Trophoblast cell (in vitro differentiated cells and primary cell): ENCODE data around the gene GLB1L3.
"Not testable (repeated sequence)": the region's sequence is repeated elsewhere in the genome, so short reads cannot be mapped to it uniquely, and the experiment has no call there.

Source experiments
- DNase-seq, 2 donors: peaks; one replicate each; pipeline ENCODE4 v3.0.0-alpha.2; 2016
- H2AFZ ChIP-seq: 2 replicates; pipeline ENCODE4 v1.6.1; 2013; ENCODE audit warnings: low read length, moderate library complexity, mild to moderate bottlenecking; ENCODE audit not compliant: insufficient read depth, poor library complexity
- H2AK5ac ChIP-seq: 2 replicates; pipeline ENCODE4 v1.6.1; 2013; ENCODE audit warnings: mild to moderate bottlenecking, low read length
- H2BK120ac ChIP-seq: 2 replicates; pipeline ENCODE4 v1.6.1; 2013; ENCODE audit warnings: low read length, mild to moderate bottlenecking, moderate library complexity; ENCODE audit not compliant: insufficient read depth, poor library complexity
- H2BK12ac ChIP-seq: 2 replicates; pipeline ENCODE4 v1.6.1; 2013; ENCODE audit warnings: mild to moderate bottlenecking, low read length, moderate library complexity
- H2BK5ac ChIP-seq: 2 replicates; pipeline ENCODE4 v1.6.1; 2013; ENCODE audit warnings: low read length, low read depth, moderate library complexity, mild to moderate bottlenecking; ENCODE audit not compliant: poor library complexity
- H3K14ac ChIP-seq: 2 replicates; pipeline ENCODE4 v1.6.1; 2013; ENCODE audit warnings: mild to moderate bottlenecking, low read length
- H3K18ac ChIP-seq: 2 replicates; pipeline ENCODE4 v1.6.1; 2013; ENCODE audit warnings: mild to moderate bottlenecking, low read length
- H3K23ac ChIP-seq: 2 replicates; pipeline ENCODE4 v1.6.1; 2013; ENCODE audit warnings: low read length
- H3K27ac ChIP-seq: 2 replicates; pipeline ENCODE4 v1.5.1; 2013; ENCODE audit warnings: low read depth, mild to moderate bottlenecking, inconsistent platforms, low read length, moderate library complexity
- H3K27me3 ChIP-seq: 2 replicates; pipeline ENCODE4 v1.6.1; 2013; ENCODE audit warnings: inconsistent platforms, mild to moderate bottlenecking, low read length, moderate library complexity; ENCODE audit not compliant: insufficient read depth
- H3K36me3 ChIP-seq, 2 experiments: 1 replicate in 1 of 2; 2 replicates in 1 of 2; pipeline ENCODE4 v1.6.1; 2013; ENCODE audit warnings: low read length in 2 of 2, mild to moderate bottlenecking in 2 of 2, moderate library complexity in 1 of 2; ENCODE audit not compliant: insufficient read depth in 2 of 2, control insufficient read depth in 1 of 2
- H3K4ac ChIP-seq: 2 replicates; pipeline ENCODE4 v1.6.1; 2013; ENCODE audit warnings: low read depth, mild to moderate bottlenecking, low read length, moderate library complexity
- H3K4me1 ChIP-seq, 2 experiments: 1 replicate in 1 of 2; 2 replicates in 1 of 2; pipeline ENCODE4 v1.6.1; 2013; ENCODE audit warnings: low read length in 2 of 2, mild to moderate bottlenecking in 2 of 2, moderate library complexity in 1 of 2; ENCODE audit not compliant: insufficient read depth in 2 of 2, control insufficient read depth in 1 of 2
- H3K4me2 ChIP-seq: 2 replicates; pipeline ENCODE4 v1.6.1; 2013; ENCODE audit warnings: inconsistent platforms, mild to moderate bottlenecking, low read length, moderate library complexity
- H3K4me3 ChIP-seq: 2 replicates; pipeline ENCODE4 v1.5.1; 2013; ENCODE audit warnings: mild to moderate bottlenecking, low read depth, low read length, inconsistent platforms
- H3K79me1 ChIP-seq: one replicate; pipeline ENCODE4 v1.6.1; 2013; ENCODE audit warnings: low read length
- H3K79me2 ChIP-seq: 2 replicates; pipeline ENCODE4 v1.6.1; 2013; ENCODE audit warnings: low read length, mild to moderate bottlenecking; ENCODE audit not compliant: control insufficient read depth, insufficient read depth, poor library complexity
- H3K9ac ChIP-seq: 2 replicates; pipeline ENCODE4 v1.6.1; 2013; ENCODE audit warnings: mild to moderate bottlenecking, low read length
- H3K9me3 ChIP-seq: 2 replicates; pipeline ENCODE4 v1.6.1; 2013; ENCODE audit warnings: low read depth, mild to moderate bottlenecking, control low read depth, inconsistent platforms, low read length; ENCODE audit not compliant: insufficient read depth
- H4K12ac ChIP-seq: 2 replicates; pipeline ENCODE4 v1.6.1; 2013; ENCODE audit warnings: low read depth, mild to moderate bottlenecking, low read length, moderate library complexity
- H4K8ac ChIP-seq: 2 replicates; pipeline ENCODE4 v1.6.1; 2013; ENCODE audit warnings: low read depth, mild to moderate bottlenecking, low read length, moderate library complexity
- H4K91ac ChIP-seq: one replicate; pipeline ENCODE4 v1.6.1; 2013; ENCODE audit warnings: low read depth, mild to moderate bottlenecking, low read length, moderate library complexity
- WGBS: extraction: QIAGEN DNeasy Blood & Tissue Kit; methylation state at CpG from one replicate; pipeline ENCODE4 v1.1.7; 2013; ENCODE audit warnings: missing lambda C conversion rate; ENCODE audit not compliant: insufficient read length, insufficient coverage; ENCODE audit errors: extremely low coverage; 5-methylcytosine and 5-hydroxymethylcytosine counted together

Gene GLB1L3

GRCh38 chr11:134255184-134255561 is 21.0 kb upstream of the GLB1L3 start:
- H2AFZ ChIP-seq, H4K12ac ChIP-seq, H2BK5ac ChIP-seq, H2AK5ac ChIP-seq, H3K9ac ChIP-seq, H3K27me3 ChIP-seq, H3K18ac ChIP-seq, H3K14ac ChIP-seq, H4K91ac ChIP-seq, H3K23ac ChIP-seq, H3K4me1 ChIP-seq, H3K4me2 ChIP-seq, H3K79me1 ChIP-seq, DNase-seq, H2BK12ac ChIP-seq, H2BK120ac ChIP-seq, H3K9me3 ChIP-seq, H3K79me2 ChIP-seq, H3K27ac ChIP-seq, H4K8ac ChIP-seq, H3K4ac ChIP-seq, H3K4me3 ChIP-seq: not testable (repeated sequence)
- H3K36me3 ChIP-seq: peaks cover 11 to 16% of the 10 kb centered on the region in 2 experiments
- no CpG with 5 or more reads among the region's 5 CpGs for WGBS

- H2BK12ac ChIP-seq: no peak overlapping the region
Measured at GRCh38 chr11:134257101-134257500, 19.1 kb upstream of the GLB1L3 start.

GRCh38 chr11:134258577-134258976 is 17.6 kb upstream of the GLB1L3 start:
- Histone ChIP-seq H2AFZ (no peak overlapping the region), H3K4me2 (no peak overlapping the region), H3K27me3 (no peaks in the 10 kb centered on the region), H2BK12ac (no peak overlapping the region), H3K4ac (no peak overlapping the region), H3K14ac (no peak overlapping the region), H3K4me3 (no peak overlapping the region), H3K36me3 (peaks cover 31 to 32% of the 10 kb centered on the region in 2 experiments), H2AK5ac (no peak overlapping the region), H3K27ac (no peak overlapping the region), H2BK5ac (no peak overlapping the region), H4K8ac (no peak overlapping the region), H3K18ac (no peak overlapping the region), H3K23ac (no peak overlapping the region), H3K79me1 (peaks cover 2% of the 10 kb centered on the region), H3K4me1 (no peaks in the 10 kb centered on the region), H3K9ac (no peak overlapping the region), H4K12ac (no peak overlapping the region), H4K91ac (no peak overlapping the region), H2BK120ac (no peak overlapping the region), H3K9me3 (no peaks in the 10 kb centered on the region), H3K79me2 (peaks cover under 1% of the 10 kb centered on the region)
- no CpG with 5 or more reads among the region's 4 CpGs for WGBS
- no peak for DNase-seq

More at GRCh38 chr11:134257101-134257500, 19.1 kb upstream of the GLB1L3 start:
- Histone ChIP-seq H3K23ac (no peak overlapping the region), H3K14ac (no peak overlapping the region), H3K4me1 (peaks cover 0 to 2% of the 10 kb centered on the region in 2 experiments), H3K27me3 (no peaks in the 10 kb centered on the region), H3K36me3 (peaks cover 23 to 24% of the 10 kb centered on the region in 2 experiments), H4K12ac (no peak overlapping the region), H2BK120ac (no peak overlapping the region), H4K8ac (no peak overlapping the region), H3K79me2 (peaks cover 3% of the 10 kb centered on the region), H2AFZ (no peak overlapping the region), H3K79me1 (peaks cover 3% of the 10 kb centered on the region), H3K18ac (no peak overlapping the region), H3K27ac (no peak overlapping the region), H3K4me2 (no peak overlapping the region), H3K4ac (no peak overlapping the region), H4K91ac (no peak overlapping the region), H3K4me3 (no peak overlapping the region), H2AK5ac (no peak overlapping the region), H3K9ac (no peak overlapping the region), H2BK5ac (no peak overlapping the region), H3K9me3 (no peaks in the 10 kb centered on the region)
- no CpG with 5 or more reads among the region's 11 CpGs for WGBS
- no peak for DNase-seq

- H3K4me2 ChIP-seq: no peak overlapping the region
- peaks cover 31 to 32% of the 10 kb centered on the region in 2 experiments for H3K36me3 ChIP-seq
- H2BK120ac ChIP-seq: no peak overlapping the region
- no peak overlapping the region for H3K4ac ChIP-seq
- H3K9me3 ChIP-seq: no peaks in the 10 kb centered on the region
- H3K79me2 ChIP-seq: no peaks in the 10 kb centered on the region
- no peak overlapping the region for H3K14ac ChIP-seq
- no peak overlapping the region for H3K9ac ChIP-seq
- no peak overlapping the region for H3K27ac ChIP-seq
- no peak overlapping the region for H2AK5ac ChIP-seq
- H2BK12ac ChIP-seq: no peak overlapping the region
- DNase-seq: no peak
- H3K23ac ChIP-seq: no peak overlapping the region
- no peak overlapping the region for H4K8ac ChIP-seq
- no peak overlapping the region for H3K18ac ChIP-seq
- no peaks in the 10 kb centered on the region for H3K27me3 ChIP-seq
- H3K79me1 ChIP-seq: no peaks in the 10 kb centered on the region
- H2BK5ac ChIP-seq: no peak overlapping the region
- no peak overlapping the region for H4K91ac ChIP-seq
- no peak overlapping the region for H4K12ac ChIP-seq
- H3K4me1 ChIP-seq: no peaks in the 10 kb centered on the region
- H2AFZ ChIP-seq: no peak overlapping the region
- no peak overlapping the region for H3K4me3 ChIP-seq
Measured at GRCh38 chr11:134260503-134260902, 15.7 kb upstream of the GLB1L3 start.
